ENCODE results near the gene MYO7B.

Gene MYO7B

DNA sequence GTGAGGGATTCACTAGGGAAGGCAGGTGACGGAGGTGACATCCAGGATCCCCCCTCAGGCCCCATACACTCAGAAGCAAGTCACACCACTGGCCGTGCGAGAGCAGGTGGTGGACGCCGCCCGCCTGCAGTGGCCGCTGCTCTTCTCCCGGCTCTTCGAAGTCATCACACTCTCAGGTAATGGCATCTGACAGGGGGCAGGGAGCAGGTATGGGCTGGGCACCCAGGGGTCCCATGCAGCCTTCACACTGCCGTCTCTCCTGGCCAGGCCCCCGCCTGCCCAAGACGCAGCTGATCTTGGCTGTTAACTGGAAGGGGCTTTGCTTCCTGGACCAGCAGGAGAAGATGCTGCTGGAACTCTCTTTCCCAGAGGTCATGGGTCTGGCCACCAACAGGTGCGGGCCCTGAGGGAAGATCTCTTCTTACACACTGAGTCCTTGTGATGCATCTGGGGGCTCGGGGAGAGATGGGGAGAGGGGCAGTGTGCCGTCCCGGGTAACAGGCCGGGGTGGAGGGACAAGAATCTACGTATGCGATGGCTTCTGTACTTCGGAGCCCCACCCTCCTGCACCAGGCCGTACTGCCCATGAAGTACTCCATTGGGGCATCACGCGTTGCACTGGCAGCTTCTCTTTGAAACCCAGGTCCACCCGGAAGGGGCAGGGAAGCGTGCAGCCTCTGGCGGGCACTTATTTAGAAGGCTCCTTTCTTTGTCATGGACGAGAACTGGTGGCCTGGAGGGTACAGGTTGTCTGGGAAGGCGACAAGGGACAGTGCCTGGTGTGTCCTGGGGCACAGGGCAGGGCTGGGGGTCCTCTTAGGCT, 91.6 kb downstream of the MYO7B start:
- DNase-seq (ENCODE audit: low read depth in 1 of 2, low spot score in 1 of 2), result no peak
- TF ChIP-seq, protein P1, sequence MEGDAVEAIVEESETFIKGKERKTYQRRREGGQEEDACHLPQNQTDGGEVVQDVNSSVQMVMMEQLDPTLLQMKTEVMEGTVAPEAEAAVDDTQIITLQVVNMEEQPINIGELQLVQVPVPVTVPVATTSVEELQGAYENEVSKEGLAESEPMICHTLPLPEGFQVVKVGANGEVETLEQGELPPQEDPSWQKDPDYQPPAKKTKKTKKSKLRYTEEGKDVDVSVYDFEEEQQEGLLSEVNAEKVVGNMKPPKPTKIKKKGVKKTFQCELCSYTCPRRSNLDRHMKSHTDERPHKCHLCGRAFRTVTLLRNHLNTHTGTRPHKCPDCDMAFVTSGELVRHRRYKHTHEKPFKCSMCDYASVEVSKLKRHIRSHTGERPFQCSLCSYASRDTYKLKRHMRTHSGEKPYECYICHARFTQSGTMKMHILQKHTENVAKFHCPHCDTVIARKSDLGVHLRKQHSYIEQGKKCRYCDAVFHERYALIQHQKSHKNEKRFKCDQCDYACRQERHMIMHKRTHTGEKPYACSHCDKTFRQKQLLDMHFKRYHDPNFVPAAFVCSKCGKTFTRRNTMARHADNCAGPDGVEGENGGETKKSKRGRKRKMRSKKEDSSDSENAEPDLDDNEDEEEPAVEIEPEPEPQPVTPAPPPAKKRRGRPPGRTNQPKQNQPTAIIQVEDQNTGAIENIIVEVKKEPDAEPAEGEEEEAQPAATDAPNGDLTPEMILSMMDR (IDR thresholded peaks at IDR 0.05; ENCODE audit: insufficient read depth, low read length), result no peak
- TF ChIP-seq POLR2AphosphoS5 (IDR thresholded peaks at IDR 0.05; ENCODE audit: low read depth) (no peak), GABPA (IDR thresholded peaks at IDR 0.05; ENCODE audit: low read depth) (no peak), SPI1 (IDR thresholded peaks at IDR 0.05; ENCODE audit: borderline replicate concordance, low read depth) (no peak)
- TF ChIP-seq, protein P2, sequence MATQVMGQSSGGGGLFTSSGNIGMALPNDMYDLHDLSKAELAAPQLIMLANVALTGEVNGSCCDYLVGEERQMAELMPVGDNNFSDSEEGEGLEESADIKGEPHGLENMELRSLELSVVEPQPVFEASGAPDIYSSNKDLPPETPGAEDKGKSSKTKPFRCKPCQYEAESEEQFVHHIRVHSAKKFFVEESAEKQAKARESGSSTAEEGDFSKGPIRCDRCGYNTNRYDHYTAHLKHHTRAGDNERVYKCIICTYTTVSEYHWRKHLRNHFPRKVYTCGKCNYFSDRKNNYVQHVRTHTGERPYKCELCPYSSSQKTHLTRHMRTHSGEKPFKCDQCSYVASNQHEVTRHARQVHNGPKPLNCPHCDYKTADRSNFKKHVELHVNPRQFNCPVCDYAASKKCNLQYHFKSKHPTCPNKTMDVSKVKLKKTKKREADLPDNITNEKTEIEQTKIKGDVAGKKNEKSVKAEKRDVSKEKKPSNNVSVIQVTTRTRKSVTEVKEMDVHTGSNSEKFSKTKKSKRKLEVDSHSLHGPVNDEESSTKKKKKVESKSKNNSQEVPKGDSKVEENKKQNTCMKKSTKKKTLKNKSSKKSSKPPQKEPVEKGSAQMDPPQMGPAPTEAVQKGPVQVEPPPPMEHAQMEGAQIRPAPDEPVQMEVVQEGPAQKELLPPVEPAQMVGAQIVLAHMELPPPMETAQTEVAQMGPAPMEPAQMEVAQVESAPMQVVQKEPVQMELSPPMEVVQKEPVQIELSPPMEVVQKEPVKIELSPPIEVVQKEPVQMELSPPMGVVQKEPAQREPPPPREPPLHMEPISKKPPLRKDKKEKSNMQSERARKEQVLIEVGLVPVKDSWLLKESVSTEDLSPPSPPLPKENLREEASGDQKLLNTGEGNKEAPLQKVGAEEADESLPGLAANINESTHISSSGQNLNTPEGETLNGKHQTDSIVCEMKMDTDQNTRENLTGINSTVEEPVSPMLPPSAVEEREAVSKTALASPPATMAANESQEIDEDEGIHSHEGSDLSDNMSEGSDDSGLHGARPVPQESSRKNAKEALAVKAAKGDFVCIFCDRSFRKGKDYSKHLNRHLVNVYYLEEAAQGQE (IDR thresholded peaks at IDR 0.05; ENCODE audit: insufficient replicate concordance, low read depth), result no peak
- Histone ChIP-seq H3K27me3 (ENCODE audit: insufficient read depth, poor library complexity, severe bottlenecking) (no peaks in the 10 kb centered on the region), H3K4me3 (replicated peaks; ENCODE audit: insufficient read depth, low read length) (no peak overlapping the region), H3K27ac (replicated peaks) (no peak overlapping the region)

DNA sequence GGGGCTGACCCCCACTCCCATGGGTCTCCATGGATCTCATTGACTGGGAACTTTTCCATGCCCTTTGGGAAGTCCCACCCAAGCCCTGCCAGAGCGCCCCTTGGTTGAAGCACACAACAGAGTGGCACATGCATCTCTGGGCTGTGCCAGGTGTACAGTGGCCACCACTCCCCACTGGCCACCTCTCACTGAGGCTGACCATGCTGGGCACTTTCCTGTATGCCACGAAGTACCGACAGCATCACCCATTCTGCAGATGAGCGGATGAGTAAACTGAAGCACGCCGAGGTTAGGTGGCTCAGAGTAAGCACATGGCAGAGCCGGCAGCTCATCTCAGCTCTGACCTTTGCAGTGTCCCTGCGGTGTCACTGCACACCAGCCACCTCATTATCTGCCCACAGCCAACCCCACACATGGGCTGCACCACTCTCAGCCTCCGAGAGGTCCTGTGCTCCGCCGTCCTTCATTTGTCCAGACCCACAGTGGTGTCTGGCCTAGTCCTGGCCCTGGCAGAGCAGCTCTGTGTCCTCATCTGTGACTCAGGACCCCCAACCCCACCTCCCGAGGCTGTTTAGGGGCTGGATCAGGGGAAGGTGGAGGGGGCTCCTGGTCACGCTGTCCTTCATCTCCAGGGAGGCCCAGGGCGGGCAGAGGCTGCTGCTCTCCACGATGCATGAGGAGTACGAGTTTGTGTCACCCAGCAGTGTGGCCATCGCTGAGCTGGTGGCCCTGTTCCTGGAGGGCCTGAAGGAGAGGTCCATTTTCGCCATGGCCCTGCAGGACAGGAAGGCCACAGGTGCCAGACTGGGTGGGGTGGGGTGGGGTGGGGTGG, 92.5 kb downstream of the MYO7B start:
- no peak for DNase-seq (ENCODE audit: low read depth in 1 of 2, low spot score in 1 of 2)
- no peak overlapping the region for H3K4me3 ChIP-seq (replicated peaks; ENCODE audit: insufficient read depth, low read length)
- TF ChIP-seq GABPA (IDR thresholded peaks at IDR 0.05; ENCODE audit: low read depth) (no peak), SPI1 (IDR thresholded peaks at IDR 0.05; ENCODE audit: borderline replicate concordance, low read depth) (no peak), POLR2AphosphoS5 (IDR thresholded peaks at IDR 0.05; ENCODE audit: low read depth) (no peak)
- TF ChIP-seq, protein P1 (IDR thresholded peaks at IDR 0.05; ENCODE audit: insufficient read depth, low read length), result no peak
- TF ChIP-seq, protein P2 (IDR thresholded peaks at IDR 0.05; ENCODE audit: insufficient replicate concordance, low read depth), result no peak
- no peaks in the 10 kb centered on the region for H3K27me3 ChIP-seq (ENCODE audit: insufficient read depth, poor library complexity, severe bottlenecking)
- H3K27ac ChIP-seq (replicated peaks), result no peak overlapping the region

DNA sequence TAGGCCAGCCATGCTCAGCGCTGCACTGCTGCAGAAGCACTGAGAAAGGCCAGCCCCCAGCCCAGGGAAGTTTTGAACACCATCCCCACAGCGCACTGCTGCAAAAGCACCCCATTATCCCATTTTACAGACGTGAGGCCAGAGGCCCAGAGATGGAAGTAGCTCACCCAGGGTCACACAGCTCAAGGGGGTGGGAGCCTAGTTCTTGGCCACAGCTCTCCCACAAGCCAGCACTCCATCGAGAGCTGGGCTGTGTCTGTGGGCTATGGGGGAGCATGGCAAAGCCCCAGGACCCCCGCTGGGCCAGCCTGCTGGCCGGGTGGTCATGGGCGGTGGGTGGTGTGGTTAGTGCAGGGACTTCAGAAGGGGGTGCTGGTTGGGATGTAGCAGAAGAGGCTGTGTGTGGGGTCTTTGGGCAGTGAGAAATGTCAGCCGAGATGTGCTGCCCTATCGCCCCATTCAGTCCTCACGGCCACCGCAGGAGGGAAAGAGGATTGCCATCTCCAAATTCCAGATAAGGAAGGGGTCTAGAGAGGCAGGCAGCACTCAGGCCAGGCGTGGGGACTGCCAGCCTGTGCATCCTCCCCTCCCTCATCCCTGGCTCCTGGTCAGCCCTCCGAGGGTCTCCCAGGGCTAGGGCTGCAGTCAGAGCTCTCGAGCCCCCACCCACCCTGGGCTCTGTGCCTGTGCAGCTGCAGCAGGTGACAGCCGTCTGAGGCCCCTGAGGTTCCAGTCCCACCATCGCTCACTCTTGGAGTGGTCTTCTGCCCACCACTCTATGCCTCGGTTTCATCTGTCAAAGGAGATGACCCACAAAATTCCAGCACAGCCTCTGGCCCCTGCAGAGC, 93.5 kb downstream of the MYO7B start:
- DNase-seq (ENCODE audit: low read depth in 1 of 2, low spot score in 1 of 2), result no peak
- no peaks in the 10 kb centered on the region for H3K27me3 ChIP-seq (ENCODE audit: insufficient read depth, poor library complexity, severe bottlenecking)
- no peak overlapping the region for H3K4me3 ChIP-seq (replicated peaks; ENCODE audit: insufficient read depth, low read length)
- H3K27ac ChIP-seq (replicated peaks), result no peak overlapping the region
- no peak for TF ChIP-seq GABPA (IDR thresholded peaks at IDR 0.05; ENCODE audit: low read depth)
- TF ChIP-seq, protein P2 (IDR thresholded peaks at IDR 0.05; ENCODE audit: insufficient replicate concordance, low read depth), result no peak
- no peak for TF ChIP-seq SPI1 (IDR thresholded peaks at IDR 0.05; ENCODE audit: borderline replicate concordance, low read depth)
- TF ChIP-seq, protein P1 (IDR thresholded peaks at IDR 0.05; ENCODE audit: insufficient read depth, low read length), result no peak
- TF ChIP-seq POLR2AphosphoS5 (IDR thresholded peaks at IDR 0.05; ENCODE audit: low read depth), result no peak
